Stimulated activated CD4-positive, alpha-beta T cell treated with anti-CD3 and anti-CD28 coated beads, Interleukin-2, amount 100 ng/mL, for 4 hours (primary cell): ENCODE measurements around the gene PLEKHO1.
"Not testable (repeated sequence)": the region's sequence is repeated elsewhere in the genome, so short reads cannot be mapped to it uniquely, and the experiment has no call there.

Experiments used
- DNase-seq: peaks from one replicate; pipeline ENCODE4 v3.0.0-alpha.2; 2020; ENCODE audit warnings: low read depth

Gene PLEKHO1, protein sequence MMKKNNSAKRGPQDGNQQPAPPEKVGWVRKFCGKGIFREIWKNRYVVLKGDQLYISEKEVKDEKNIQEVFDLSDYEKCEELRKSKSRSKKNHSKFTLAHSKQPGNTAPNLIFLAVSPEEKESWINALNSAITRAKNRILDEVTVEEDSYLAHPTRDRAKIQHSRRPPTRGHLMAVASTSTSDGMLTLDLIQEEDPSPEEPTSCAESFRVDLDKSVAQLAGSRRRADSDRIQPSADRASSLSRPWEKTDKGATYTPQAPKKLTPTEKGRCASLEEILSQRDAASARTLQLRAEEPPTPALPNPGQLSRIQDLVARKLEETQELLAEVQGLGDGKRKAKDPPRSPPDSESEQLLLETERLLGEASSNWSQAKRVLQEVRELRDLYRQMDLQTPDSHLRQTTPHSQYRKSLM

GRCh38 chr1:150149271-150150132 is at the start of gene PLEKHO1:
TSS of gene PLEKHO1 (plus strand) at chr1:150149916. CDS start at chr1:150150258, 342 bp downstream.
- peak; percentile 82 for DNase-seq

DNA sequence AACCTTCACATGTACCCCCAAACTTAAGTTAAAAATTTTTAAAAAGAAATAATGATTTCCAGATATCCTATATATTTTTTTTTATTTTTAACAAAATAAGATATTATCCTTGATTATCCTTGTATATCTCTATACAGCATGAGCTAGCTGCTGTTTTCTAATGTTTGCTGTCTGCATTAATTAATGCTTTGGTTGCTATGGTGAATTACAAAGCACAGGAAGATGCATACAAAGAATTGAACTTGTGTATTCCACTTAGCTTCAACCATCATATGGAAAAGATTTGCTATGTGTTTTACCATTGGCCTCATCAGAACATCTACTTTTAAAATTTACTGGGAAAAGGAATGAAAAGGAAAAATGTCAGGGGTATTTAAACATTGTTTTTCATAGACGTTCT is 46.7 kb upstream of the PLEKHO1 start:
- no peak for DNase-seq

DNA sequence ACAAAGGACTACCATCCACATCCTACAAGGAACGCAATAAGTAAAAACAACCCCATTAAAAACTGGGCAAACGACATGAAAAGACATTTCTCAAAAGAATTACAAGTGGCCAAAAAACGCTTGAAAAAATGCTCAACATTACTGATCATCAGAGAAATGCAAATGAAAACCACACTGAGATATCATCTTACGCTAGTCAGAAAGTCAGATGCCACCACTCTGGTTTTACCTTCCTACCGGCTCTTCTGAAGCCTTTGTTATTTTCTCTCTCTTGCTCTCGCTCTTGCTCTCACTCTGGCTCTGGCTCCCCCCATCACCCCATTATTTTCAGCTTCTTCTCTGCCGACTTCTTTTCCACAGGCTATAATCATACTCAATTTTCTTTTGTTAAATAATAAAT is 43.4 kb upstream of the PLEKHO1 start:
- DNase-seq = no peak

- DNase-seq = no peak
These were observed 40.1 kb upstream of the PLEKHO1 start for GRCh38 chr1:150109586-150109985.

DNA sequence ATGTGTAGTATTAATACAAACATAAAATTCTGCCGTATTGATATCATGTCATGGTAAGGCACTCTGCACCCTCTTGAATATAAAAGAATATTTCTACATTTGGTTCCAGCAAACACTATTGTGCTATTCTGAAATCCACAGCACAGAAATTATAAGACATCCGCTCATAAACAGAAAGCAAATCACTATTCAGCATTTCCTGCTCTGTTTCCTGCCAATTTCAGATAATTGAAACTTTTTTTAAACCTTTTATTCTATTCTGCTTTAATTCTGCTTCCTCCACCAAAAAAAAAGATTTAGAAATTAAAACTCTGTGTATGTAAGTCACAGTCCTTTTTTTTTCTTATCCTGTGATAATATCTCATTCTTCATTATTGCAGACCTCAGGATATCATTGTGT is 39.6 kb upstream of the PLEKHO1 start:
- no peak for DNase-seq

DNA sequence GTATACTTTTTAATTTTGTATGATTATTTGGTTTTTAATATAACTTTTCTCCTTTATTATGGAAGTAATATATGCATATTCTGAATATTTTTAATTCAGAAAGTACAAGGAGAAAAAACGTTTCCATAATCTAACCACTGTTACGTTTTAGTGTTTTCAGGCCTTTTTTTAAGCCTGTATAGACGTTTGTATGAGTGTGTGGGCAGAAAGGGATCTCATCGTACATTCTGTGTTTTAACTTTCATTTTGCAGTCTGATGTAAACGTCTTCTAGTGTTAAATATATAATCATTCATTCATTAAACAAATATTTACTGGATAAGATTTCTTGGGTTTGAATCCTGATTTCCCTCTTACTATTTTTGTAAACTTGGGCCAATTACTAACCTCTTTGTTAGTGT is 38.0 kb upstream of the PLEKHO1 start:
- no peak for DNase-seq

DNA sequence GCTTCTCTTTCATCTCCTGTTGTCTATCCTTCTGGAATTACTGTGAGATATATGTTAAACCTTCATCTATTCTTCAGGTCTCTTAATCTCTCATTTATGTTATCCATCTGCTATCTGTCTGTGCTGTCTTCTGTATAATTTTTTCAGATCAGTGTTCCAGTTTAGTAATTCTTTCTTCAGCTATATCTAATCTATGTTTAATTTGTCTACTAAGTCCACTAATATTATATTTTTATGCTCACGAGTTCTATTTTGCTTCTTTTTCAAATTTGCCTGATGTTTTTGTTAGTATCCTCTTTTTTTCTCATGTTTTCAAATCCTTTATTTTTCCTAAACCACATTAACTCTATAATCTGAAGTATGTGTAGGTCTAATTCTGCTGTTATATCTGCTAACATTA is 34.6 kb upstream of the PLEKHO1 start:
- no peak for DNase-seq

DNA sequence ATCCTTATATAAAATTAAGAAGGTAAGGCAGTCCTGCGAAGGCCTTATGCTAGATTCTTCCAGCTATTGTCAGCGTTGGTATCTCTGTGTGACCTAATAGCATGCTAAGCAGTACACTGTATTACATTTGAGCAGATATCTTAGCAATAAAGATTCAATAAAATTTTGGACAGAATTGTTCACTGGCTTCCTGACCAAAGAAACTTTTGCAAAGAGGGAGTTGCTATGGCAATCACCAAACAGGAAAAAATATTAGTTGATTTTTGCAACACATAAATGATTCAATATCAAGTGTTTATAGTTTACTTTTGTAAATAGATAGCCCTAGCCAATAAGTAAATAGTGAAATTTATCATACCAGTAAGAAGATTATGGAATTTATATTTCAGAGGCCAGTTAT is 31.0 kb upstream of the PLEKHO1 start:
- DNase-seq = no peak

DNA sequence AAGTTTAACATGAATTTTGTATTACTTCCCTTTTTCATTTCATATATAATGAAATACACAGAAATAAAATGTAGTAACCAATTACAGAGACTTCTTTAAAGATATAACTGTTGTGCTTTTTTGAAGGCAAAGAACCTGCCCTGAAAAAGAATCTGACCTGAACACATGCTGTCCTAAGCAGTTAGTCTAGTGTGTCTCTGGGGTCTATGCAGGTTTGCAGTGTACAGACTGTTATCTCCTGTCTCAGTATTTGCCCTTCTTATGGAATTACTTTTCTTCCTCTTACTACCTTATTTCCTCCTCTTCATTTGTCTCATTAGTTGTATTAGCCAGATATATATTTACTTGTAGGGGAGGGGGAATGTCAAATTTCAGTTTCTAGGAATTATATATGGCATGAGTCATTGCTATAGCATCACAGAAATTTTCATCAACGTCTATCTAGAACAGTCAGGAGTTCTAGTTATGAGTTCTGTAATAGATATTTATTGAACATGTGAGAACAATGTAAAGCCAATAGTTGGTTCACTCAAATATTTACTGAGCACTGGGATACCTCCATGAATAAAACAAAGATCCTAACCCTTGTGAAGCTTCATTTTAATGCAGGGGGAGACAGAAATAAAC is 28.4 kb upstream of the PLEKHO1 start:
- no peak for DNase-seq

GRCh38 chr1:150126811-150127210 is 22.9 kb upstream of the PLEKHO1 start:
- no peak for DNase-seq

DNA sequence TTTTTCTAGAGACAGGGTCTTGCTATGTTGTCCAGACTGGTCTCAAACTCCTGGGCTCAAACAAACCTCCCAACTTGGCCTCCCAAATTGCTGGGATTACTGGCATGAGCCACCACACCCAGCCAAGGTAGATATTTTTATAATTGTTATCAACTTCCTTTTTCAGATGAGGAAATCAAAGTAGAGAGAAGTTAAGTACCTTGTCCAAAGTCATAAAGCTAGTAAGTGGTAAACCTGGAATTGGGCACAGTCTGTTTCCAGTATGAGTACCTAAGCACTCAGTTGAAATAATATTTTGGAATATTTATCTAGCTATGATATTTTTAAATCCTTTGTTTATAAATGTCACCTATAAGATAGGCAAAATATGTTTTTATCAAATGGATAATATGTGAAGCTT is 22.3 kb upstream of the PLEKHO1 start:
- DNase-seq = no peak

GRCh38 chr1:150127868-150128267 is 21.8 kb upstream of the PLEKHO1 start:
- DNase-seq = no peak

- DNase-seq = no peak
These were observed 17.3 kb upstream of the PLEKHO1 start for GRCh38 chr1:150132372-150132771.

GRCh38 chr1:150134537-150134936 is 15.2 kb upstream of the PLEKHO1 start:
- no peak for DNase-seq

GRCh38 chr1:150135400-150135799 is 14.3 kb upstream of the PLEKHO1 start:
- not testable (repeated sequence) for DNase-seq

GRCh38 chr1:150138044-150138443 is 11.7 kb upstream of the PLEKHO1 start:
- DNase-seq = no peak

DNA sequence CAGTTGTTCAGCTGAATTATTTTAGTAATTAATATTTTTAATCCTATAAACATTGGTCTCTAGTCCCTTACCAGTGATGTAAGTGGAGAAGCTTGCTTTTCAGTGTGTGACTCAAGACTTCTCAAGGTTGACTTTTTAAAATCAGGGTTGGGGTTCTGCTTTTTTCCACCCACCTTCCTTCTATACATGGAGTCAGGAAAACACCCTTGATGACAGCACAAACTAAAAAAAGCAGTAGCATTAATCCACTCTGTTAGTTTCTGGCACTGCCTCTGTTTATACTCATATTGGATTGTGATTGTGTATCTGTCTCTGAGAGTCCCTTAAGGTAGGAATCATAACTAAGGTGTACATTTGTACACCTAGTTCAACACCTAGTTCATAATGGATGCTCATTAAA is 8.3 kb upstream of the PLEKHO1 start:
- DNase-seq = no peak

- DNase-seq = no peak
These were observed 7.6 kb upstream of the PLEKHO1 start for GRCh38 chr1:150142083-150142482.

DNA sequence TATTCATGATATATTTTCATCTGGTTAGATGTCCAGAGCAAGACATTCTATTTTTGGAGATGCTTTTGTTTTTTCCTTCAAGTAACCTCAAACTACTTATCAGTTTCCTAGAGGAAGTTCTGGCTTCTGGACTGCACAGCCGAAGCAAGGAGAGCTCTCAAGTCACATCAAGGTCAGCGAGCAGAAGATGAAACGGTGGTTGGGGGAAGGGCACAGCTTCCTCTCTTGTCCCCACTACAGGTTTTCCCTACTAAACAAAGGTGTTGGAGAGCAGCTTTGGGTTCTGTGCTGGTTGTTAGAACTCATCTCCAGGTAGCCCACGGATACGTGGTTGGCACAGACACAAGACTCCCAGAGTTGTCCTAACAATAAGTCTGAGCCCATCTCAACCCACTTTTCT is 5.1 kb upstream of the PLEKHO1 start:
- DNase-seq = no peak

GRCh38 chr1:150146016-150146415 is 3.7 kb upstream of the PLEKHO1 start:
- DNase-seq = not testable (repeated sequence)

GRCh38 chr1:150146849-150147542 is 2.7 kb upstream of the PLEKHO1 start:
- no peak for DNase-seq

DNA sequence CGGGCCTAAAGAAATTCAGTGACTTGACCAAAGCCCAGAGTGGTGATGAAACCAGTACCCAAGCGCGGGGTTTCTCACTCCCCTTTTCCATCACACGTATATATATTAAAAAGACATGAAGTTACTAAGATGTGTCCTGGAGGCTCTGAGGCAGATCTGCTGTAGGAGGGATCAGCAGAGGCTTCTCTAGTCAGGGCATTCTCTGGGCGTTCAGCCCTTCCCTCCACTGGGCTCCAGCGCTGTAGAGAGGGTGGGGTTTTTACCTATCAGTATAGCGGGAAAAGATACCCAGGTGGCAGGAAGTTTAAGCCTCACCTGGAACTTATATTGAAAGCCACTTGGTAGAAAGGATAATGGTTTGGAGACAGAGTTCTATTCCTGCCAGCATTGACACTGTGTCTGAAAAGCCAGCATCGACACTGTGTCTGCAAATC is 862 bp upstream of the PLEKHO1 start:
- no peak for DNase-seq
